Measurements from ENCODE around the gene COG1. TPM values are rescaled to one million over a fixed set of nuclear protein-coding genes. Genes with fewer than 3 reads are reported as not detected.

The COG1 gene
- polyA plus RNA-seq, 1 of the 3 experiments (the other 2 are of a cell fraction): 52.8 TPM

- Histone ChIP-seq H3K9me3 (no peaks in the 10 kb centered on the region), H4K20me1 (ENCODE audit: insufficient read depth) (no peaks in the 10 kb centered on the region), H3K27me3 (ENCODE audit: insufficient read depth) (no peaks in the 10 kb centered on the region), H2AFZ (ENCODE audit: low read depth) (peak overlapping the region; percentile 81; the same call in 1 of the 2 replicates), H3K36me3 (replicated peaks in 1 of 2; ENCODE audit: control insufficient read depth in 1 of 2, insufficient read depth in 2 of 2, low read length in 1 of 2) (no peaks in the 10 kb centered on the region), H3K79me2 (ENCODE audit: insufficient read depth) (no peaks in the 10 kb centered on the region), H3K4me1 (ENCODE audit: control insufficient read depth in 1 of 2, insufficient read depth in 2 of 2, low read depth in 1 of 2, low read length in 1 of 2) (peaks cover 6 to 22% of the 10 kb centered on the region in 2 experiments; a peak in 1 of 4 replicates), H3K4me2 (peak overlapping the region; percentile 31; the same call in 1 of the 2 replicates), H3F3A (replicated peaks; ENCODE audit: insufficient read depth) (no peaks in the 10 kb centered on the region), H3K9me2 (no peaks in the 10 kb centered on the region), H3K4me3 (ENCODE audit: low read depth in 2 of 2, low read length in 1 of 2) (peak overlapping the region in 1 of 2 experiments; percentile 31; a peak in 1 of 4 replicates), H3K9ac (no peak overlapping the region), H3K27ac (ENCODE audit: low read depth in 2 of 2, low read length in 1 of 2) (peak overlapping the region in 1 of 2 experiments; percentile 45; a peak in 2 of 4 replicates)
- 81% methylated on average over 11 of the region's 15 CpGs for WGBS (ENCODE audit: low lambda C conversion rate)
- DNase-seq: peak; percentile 83
- ChIA-PET CTCF (interaction anchor here (0.6 to 7.1 kb wide), 55 partner anchors 9 to 599 kb away, joined by 3 to 104 read pairs (median 5); partner anchors contain the start of genes SLC39A11 and SSTR2), POLR2A (interaction anchor here (1.6 to 1.8 kb wide), 2 partner anchors 9 to 427 kb away, joined by 5 to 6 read pairs; partner anchors contain the start of gene SSTR2)
- TF ChIP-seq TAF1 (IDR thresholded peaks at IDR 0.05; ENCODE audit: borderline replicate concordance, low read depth, low read length): no peak
- TF ChIP-seq RCOR1 (IDR thresholded peaks at IDR 0.05; ENCODE audit: low read length): no peak
- TF ChIP-seq JUND (IDR thresholded peaks at IDR 0.05): no peak
- TF ChIP-seq EP300 (IDR thresholded peaks at IDR 0.05; ENCODE audit: borderline replicate concordance in 1 of 2, low read depth in 1 of 2, low read length in 1 of 2): peak in 1 of 2 experiments; percentile 54; a peak in 2 of 4 replicates
- no peak; the same call in 1 of the 2 replicates for TF ChIP-seq FOSL2 (IDR thresholded peaks at IDR 0.05; ENCODE audit: borderline replicate concordance, low read depth)
- peak; percentile 47 for TF ChIP-seq CHD2 (IDR thresholded peaks at IDR 0.05; ENCODE audit: low read length, partially characterized antibody)
- TF ChIP-seq GATA2 (CRISPR knock-in tag; IDR thresholded peaks at IDR 0.05): peak; percentile 57
- TF ChIP-seq, protein P1, sequence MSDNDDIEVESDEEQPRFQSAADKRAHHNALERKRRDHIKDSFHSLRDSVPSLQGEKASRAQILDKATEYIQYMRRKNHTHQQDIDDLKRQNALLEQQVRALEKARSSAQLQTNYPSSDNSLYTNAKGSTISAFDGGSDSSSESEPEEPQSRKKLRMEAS (IDR thresholded peaks at IDR 0.05; ENCODE audit: low read depth): no peak
- no peak for TF ChIP-seq FOXM1 (IDR thresholded peaks at IDR 0.05; ENCODE audit: low read depth)
- TF ChIP-seq SIN3A (IDR thresholded peaks at IDR 0.05; ENCODE audit: borderline replicate concordance, low read depth, low read length): no peak
- no peak for TF ChIP-seq NRF1 (IDR thresholded peaks at IDR 0.05; ENCODE audit: low read depth, low read length)
- no peak for TF ChIP-seq RFX5 (IDR thresholded peaks at IDR 0.05; ENCODE audit: low read length)
- TF ChIP-seq YY1 (IDR thresholded peaks at IDR 0.05; ENCODE audit: low read depth): no peak
- TF ChIP-seq, protein P2, sequence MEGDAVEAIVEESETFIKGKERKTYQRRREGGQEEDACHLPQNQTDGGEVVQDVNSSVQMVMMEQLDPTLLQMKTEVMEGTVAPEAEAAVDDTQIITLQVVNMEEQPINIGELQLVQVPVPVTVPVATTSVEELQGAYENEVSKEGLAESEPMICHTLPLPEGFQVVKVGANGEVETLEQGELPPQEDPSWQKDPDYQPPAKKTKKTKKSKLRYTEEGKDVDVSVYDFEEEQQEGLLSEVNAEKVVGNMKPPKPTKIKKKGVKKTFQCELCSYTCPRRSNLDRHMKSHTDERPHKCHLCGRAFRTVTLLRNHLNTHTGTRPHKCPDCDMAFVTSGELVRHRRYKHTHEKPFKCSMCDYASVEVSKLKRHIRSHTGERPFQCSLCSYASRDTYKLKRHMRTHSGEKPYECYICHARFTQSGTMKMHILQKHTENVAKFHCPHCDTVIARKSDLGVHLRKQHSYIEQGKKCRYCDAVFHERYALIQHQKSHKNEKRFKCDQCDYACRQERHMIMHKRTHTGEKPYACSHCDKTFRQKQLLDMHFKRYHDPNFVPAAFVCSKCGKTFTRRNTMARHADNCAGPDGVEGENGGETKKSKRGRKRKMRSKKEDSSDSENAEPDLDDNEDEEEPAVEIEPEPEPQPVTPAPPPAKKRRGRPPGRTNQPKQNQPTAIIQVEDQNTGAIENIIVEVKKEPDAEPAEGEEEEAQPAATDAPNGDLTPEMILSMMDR (IDR thresholded peaks at IDR 0.05): no peak
- no peak for TF ChIP-seq RXRA (IDR thresholded peaks at IDR 0.05; ENCODE audit: borderline replicate concordance, low read depth)
- no peak for TF ChIP-seq NFIC (IDR thresholded peaks at IDR 0.05; ENCODE audit: borderline replicate concordance)
Observed at GRCh38 chr17:73155410-73156165, 37.3 kb upstream of the COG1 start.
